ENCODE results near the gene TDRD10.
"Not testable (repeated sequence)": the region's sequence is repeated elsewhere in the genome, so short reads cannot be mapped to it uniquely, and the experiment has no call there.

Gene TDRD10

GRCh38 chr1:154529308-154529707 is 27.3 kb downstream of the TDRD10 start:
- H3K4me3 ChIP-seq (ENCODE audit: low read length) = no peak overlapping the region
- H3K9ac ChIP-seq (ENCODE audit: low read length) = no peak overlapping the region
- H3K36me3 ChIP-seq (replicated peaks; ENCODE audit: insufficient read depth, low read length) = no peaks in the 10 kb centered on the region

GRCh38 chr1:154531950-154532349 is 29.9 kb downstream of the TDRD10 start:
- H3K4me3 ChIP-seq (ENCODE audit: low read length); H3K9me3 ChIP-seq (replicated peaks; ENCODE audit: insufficient read depth, low read length); H3K27ac ChIP-seq (ENCODE audit: low read length); H2AFZ ChIP-seq (ENCODE audit: low read length); H3F3A ChIP-seq (ENCODE audit: insufficient read depth, low read length); DNase-seq; H3K4me1 ChIP-seq (ENCODE audit: low read length); H3K9me2 ChIP-seq (replicated peaks; ENCODE audit: insufficient read depth, low read length); H3K36me3 ChIP-seq (replicated peaks; ENCODE audit: insufficient read depth, low read length); H3K9ac ChIP-seq (ENCODE audit: low read length); H3K79me2 ChIP-seq (ENCODE audit: low read length); H3K27me3 ChIP-seq (replicated peaks; ENCODE audit: insufficient read depth, low read length); H4K20me1 ChIP-seq (ENCODE audit: insufficient read depth, low read length); H3K4me2 ChIP-seq (ENCODE audit: low read depth, low read length): not testable (repeated sequence)

More at GRCh38 chr1:154529308-154529707, 27.3 kb downstream of the TDRD10 start:
- Histone ChIP-seq H3K9me2 (replicated peaks; ENCODE audit: insufficient read depth, low read length) (no peaks in the 10 kb centered on the region), H3K79me2 (ENCODE audit: low read length) (no peaks in the 10 kb centered on the region), H3K27me3 (replicated peaks; ENCODE audit: insufficient read depth, low read length) (no peaks in the 10 kb centered on the region), H3K4me1 (ENCODE audit: low read length) (no peaks in the 10 kb centered on the region), H3F3A (ENCODE audit: insufficient read depth, low read length) (no peaks in the 10 kb centered on the region), H3K4me2 (ENCODE audit: low read depth, low read length) (no peak overlapping the region), H4K20me1 (ENCODE audit: insufficient read depth, low read length) (no peaks in the 10 kb centered on the region), H2AFZ (ENCODE audit: low read length) (no peak overlapping the region), H3K27ac (ENCODE audit: low read length) (no peak overlapping the region), H3K9me3 (replicated peaks; ENCODE audit: insufficient read depth, low read length) (no peaks in the 10 kb centered on the region)
- TF ChIP-seq CTCF (IDR thresholded peaks at IDR 0.05; ENCODE audit: low read length) = no peak
- TF ChIP-seq EZH2 (optimal IDR thresholded peaks at IDR 0.05; ENCODE audit: low read depth, low read length) = no peak
- TF ChIP-seq EZH2phosphoT487 (IDR thresholded peaks at IDR 0.05; ENCODE audit: low read length) = no peak
- DNase-seq = no peak

GRCh38 chr1:154533952-154534844 is 32.2 kb downstream of the TDRD10 start:
- no peak overlapping the region for H3K9ac ChIP-seq (ENCODE audit: low read length)
- H3K9me2 ChIP-seq (replicated peaks; ENCODE audit: insufficient read depth, low read length) = no peaks in the 10 kb centered on the region
- no peaks in the 10 kb centered on the region for H3K36me3 ChIP-seq (replicated peaks; ENCODE audit: insufficient read depth, low read length)
- no peaks in the 10 kb centered on the region for H3K27me3 ChIP-seq (replicated peaks; ENCODE audit: insufficient read depth, low read length)
- H2AFZ ChIP-seq (ENCODE audit: low read length) = no peak overlapping the region
- no peaks in the 10 kb centered on the region for H4K20me1 ChIP-seq (ENCODE audit: insufficient read depth, low read length)
- no peaks in the 10 kb centered on the region for H3K79me2 ChIP-seq (ENCODE audit: low read length)
- H3K4me1 ChIP-seq (ENCODE audit: low read length) = no peaks in the 10 kb centered on the region
- no peaks in the 10 kb centered on the region for H3K9me3 ChIP-seq (replicated peaks; ENCODE audit: insufficient read depth, low read length)
- H3K27ac ChIP-seq (ENCODE audit: low read length) = no peak overlapping the region
- TF ChIP-seq EZH2phosphoT487 (IDR thresholded peaks at IDR 0.05; ENCODE audit: low read length) (no peak), CTCF (IDR thresholded peaks at IDR 0.05; ENCODE audit: low read length) (peak; percentile 79), EZH2 (optimal IDR thresholded peaks at IDR 0.05; ENCODE audit: low read depth, low read length) (no peak)
- no peak overlapping the region for H3K4me3 ChIP-seq (ENCODE audit: low read length)
- DNase-seq = peak; percentile 75
- H3F3A ChIP-seq (ENCODE audit: insufficient read depth, low read length) = no peaks in the 10 kb centered on the region
- no peak overlapping the region for H3K4me2 ChIP-seq (ENCODE audit: low read depth, low read length)

- no peak for DNase-seq
- Histone ChIP-seq H3K9me3 (replicated peaks; ENCODE audit: insufficient read depth, low read length) (no peaks in the 10 kb centered on the region), H4K20me1 (ENCODE audit: insufficient read depth, low read length) (no peaks in the 10 kb centered on the region), H2AFZ (ENCODE audit: low read length) (no peak overlapping the region), H3K4me3 (ENCODE audit: low read length) (no peak overlapping the region), H3K9me2 (replicated peaks; ENCODE audit: insufficient read depth, low read length) (no peaks in the 10 kb centered on the region), H3F3A (ENCODE audit: insufficient read depth, low read length) (no peaks in the 10 kb centered on the region), H3K4me2 (ENCODE audit: low read depth, low read length) (no peak overlapping the region), H3K27me3 (replicated peaks; ENCODE audit: insufficient read depth, low read length) (no peaks in the 10 kb centered on the region), H3K27ac (ENCODE audit: low read length) (no peak overlapping the region), H3K9ac (ENCODE audit: low read length) (no peak overlapping the region), H3K79me2 (ENCODE audit: low read length) (no peaks in the 10 kb centered on the region), H3K4me1 (ENCODE audit: low read length) (no peaks in the 10 kb centered on the region), H3K36me3 (replicated peaks; ENCODE audit: insufficient read depth, low read length) (no peaks in the 10 kb centered on the region)
- TF ChIP-seq EZH2phosphoT487 (IDR thresholded peaks at IDR 0.05; ENCODE audit: low read length) (no peak), EZH2 (optimal IDR thresholded peaks at IDR 0.05; ENCODE audit: low read depth, low read length) (no peak), CTCF (IDR thresholded peaks at IDR 0.05; ENCODE audit: low read length) (no peak)
Observed at GRCh38 chr1:154536570-154536969, 34.6 kb downstream of the TDRD10 start.

Measured in MM.1S (cell line).